A549 (cell line): ENCODE data around the gene KIFBP. TPM values are rescaled to one million over a fixed set of nuclear protein-coding genes. Genes with fewer than 3 reads are reported as not detected.

Experiments
- ATAC-seq, 2 experiments: fragments of 200-7000 bp in 1 of 2; fragments of >200 bp in 1 of 2; cut with Nextera tagmentation in 1 of 2; cut with Tn5 transposase in 1 of 2; 3 replicates each; pipeline versions ENCODE4 v1.8.0 to v1.9.1; 2018 to 2020; ENCODE audit warnings: mild to moderate bottlenecking in 1 of 2, moderate library complexity in 1 of 2
- CTCF ChIA-PET: fragments of 300-600 bp; sonication (Branson Sonifier 250); formaldehyde crosslinking; extraction: SDS; loops from one replicate; lab custom pipeline; 2021; ENCODE audit warnings: antibody characterized with exemption, inconsistent platforms; lab: Yijun Ruan, JAX
- POLR2A ChIA-PET: fragments of 350-600 bp; formaldehyde crosslinking; extraction: SDS; loops from one replicate; lab custom pipeline; 2021; ENCODE audit warnings: antibody characterized with exemption, inconsistent platforms; lab: Yijun Ruan, JAX
- DNase-seq, 2 experiments: peaks; one replicate each; pipeline versions ENCODE4 v3.0.0 to v3.0.0-alpha.2; 2011 to 2016; ENCODE audit warnings: low read depth in 1 of 2, low spot score in 1 of 2
- FAIRE-seq: peaks from 2 replicates; lab custom pipeline; 2011; peaks lifted over from hg19 to GRCh38; lab: Jason Lieb, UNC
- H3K27ac ChIP-seq, 2 experiments: fragments of >200 bp; sonication (Bioruptor Twin); formaldehyde crosslinking; 3 replicates each; pipeline ENCODE4 v1.5.1; 2016 to 2017
- H3K4me1 ChIP-seq: fragments of >200 bp; sonication (Bioruptor Twin); formaldehyde crosslinking; 3 replicates; pipeline ENCODE4 v1.6.1; 2016
- H3K4me2 ChIP-seq: fragments of >200 bp; sonication (Bioruptor Twin); formaldehyde crosslinking; 3 replicates; pipeline ENCODE4 v1.6.1; 2016
- H3K4me3 ChIP-seq: fragments of >200 bp; sonication (Bioruptor Twin); formaldehyde crosslinking; 3 replicates; pipeline ENCODE4 v1.5.1; 2016
- H3K9me3 ChIP-seq: fragments of >200 bp; sonication (Bioruptor Twin); formaldehyde crosslinking; 3 replicates; pipeline ENCODE4 v1.6.1; 2016
- BCL3 ChIP-seq: fragments of >200 bp; sonication (Bioruptor Twin); formaldehyde crosslinking; IDR thresholded peaks from 3 replicates; pipeline ENCODE4 v1.6.1; 2016
- CBX2 ChIP-seq: fragments of 200-600 bp; sonication (generic); IDR thresholded peaks from 2 replicates; pipeline ENCODE4 v1.6.1; 2016; ENCODE audit warnings: low read depth, mild to moderate bottlenecking, borderline replicate concordance
- CTCF ChIP-seq: fragments of >200 bp; sonication (Bioruptor Twin); formaldehyde crosslinking; IDR thresholded peaks from 3 replicates; pipeline ENCODE4 v1.5.1; 2016
- EP300 ChIP-seq, 2 experiments: fragments of >200 bp; sonication (Bioruptor Twin); formaldehyde crosslinking; IDR thresholded peaks; 2 replicates in 1 of 2; 3 replicates in 1 of 2; pipeline ENCODE4 v1.6.1; 2016 to 2017
- FOSL2 ChIP-seq, 2 experiments: fragments of 450-650 bp in 1 of 2; fragments of >200 bp in 1 of 2; sonication (Bioruptor Twin) in 1 of 2; formaldehyde crosslinking; IDR thresholded peaks; 2 replicates each; pipeline versions ENCODE4 v1.5.0 to v1.6.1; 2016 to 2020; ENCODE audit warnings: mild to moderate bottlenecking in 1 of 2, moderate library complexity in 1 of 2
- HEYL ChIP-seq: fragments of 250-450 bp; sonication (Bioruptor Pico); IDR thresholded peaks from 2 replicates; pipeline ENCODE4 v1.8.0; 2021; ENCODE audit warnings: mild to moderate bottlenecking, moderate library complexity
- HMGXB4 ChIP-seq: fragments of 250-450 bp; sonication (Bioruptor Pico); IDR thresholded peaks from 2 replicates; pipeline ENCODE4 v1.5.0; 2021; ENCODE audit warnings: mild to moderate bottlenecking, moderate library complexity, borderline replicate concordance
- HOXB13 ChIP-seq: fragments of 250-450 bp; sonication (Bioruptor Pico); IDR thresholded peaks from 2 replicates; pipeline ENCODE4 v1.5.0; 2020; ENCODE audit warnings: low read depth, mild to moderate bottlenecking, moderate library complexity
- HOXB5 ChIP-seq: fragments of 250-450 bp; sonication (Bioruptor Pico); IDR thresholded peaks from 2 replicates; pipeline ENCODE4 v1.5.0; 2020; ENCODE audit warnings: mild to moderate bottlenecking, moderate library complexity
- JUN ChIP-seq, 2 experiments: fragments of >200 bp; sonication (Bioruptor Twin); formaldehyde crosslinking; IDR thresholded peaks; 2 replicates in 1 of 2; 3 replicates in 1 of 2; pipeline ENCODE4 v1.6.1; 2016 to 2017
- MAFK ChIP-seq: fragments of 450-650 bp; IDR thresholded peaks from 2 replicates; pipeline ENCODE4 v1.6.1; 2014; ENCODE audit not compliant: partially characterized antibody
- MAZ ChIP-seq: fragments of 150-350 bp; IDR thresholded peaks from 2 replicates; pipeline ENCODE4 v1.6.1; 2014; ENCODE audit warnings: antibody characterized with exemption, low read depth, low read length, borderline replicate concordance
- NFE2L2 ChIP-seq: fragments of 150-350 bp; conservative IDR thresholded peaks from 2 replicates; pipeline ENCODE4 v1.6.1; 2014; ENCODE audit warnings: low read length
- NPAS2 ChIP-seq: fragments of 250-450 bp; sonication (Bioruptor Pico); IDR thresholded peaks from 2 replicates; pipeline ENCODE4 v1.8.0; 2022; ENCODE audit warnings: mild to moderate bottlenecking, moderate library complexity, borderline replicate concordance
- NR3C1 ChIP-seq: fragments of >200 bp; sonication (Bioruptor Twin); formaldehyde crosslinking; IDR thresholded peaks from 3 replicates; pipeline ENCODE4 v1.6.1; 2017
- PHF8 ChIP-seq: fragments of 200-600 bp; sonication (generic); IDR thresholded peaks from 2 replicates; pipeline ENCODE4 v1.6.1; 2016; ENCODE audit warnings: low read depth, mild to moderate bottlenecking, antibody characterized with exemption, moderate library complexity, borderline replicate concordance
- POLR2A ChIP-seq: IDR thresholded peaks from 2 replicates; pipeline ENCODE4 v1.6.1; 2012; ENCODE audit warnings: mild to moderate bottlenecking, low read length
- POLR2AphosphoS2 ChIP-seq: conservative IDR thresholded peaks from 2 replicates; pipeline ENCODE4 v1.6.1; 2012; ENCODE audit warnings: low read length, improper control_type of control experiment, inconsistent platforms
- RAD21 ChIP-seq, 2 experiments: fragments of >200 bp in 1 of 2; sonication (Bioruptor Twin) in 1 of 2; formaldehyde crosslinking in 1 of 2; IDR thresholded peaks in 1 of 2; conservative IDR thresholded peaks in 1 of 2; 2 replicates in 1 of 2; 3 replicates in 1 of 2; pipeline ENCODE4 v1.6.1; 2012 to 2018; ENCODE audit warnings: inconsistent platforms in 1 of 2
- RARB ChIP-seq: fragments of 250-450 bp; sonication (Bioruptor Pico); IDR thresholded peaks from 2 replicates; pipeline ENCODE4 v1.8.0; 2021; ENCODE audit warnings: mild to moderate bottlenecking, moderate library complexity
- RNF2 ChIP-seq: fragments of 200-600 bp; sonication (generic); IDR thresholded peaks from 2 replicates; pipeline ENCODE4 v1.6.1; 2016; ENCODE audit warnings: low read depth, mild to moderate bottlenecking, antibody characterized with exemption, moderate library complexity, borderline replicate concordance
- SREBF2 ChIP-seq: fragments of 450-650 bp; IDR thresholded peaks from 2 replicates; pipeline ENCODE4 v1.6.1; 2014; ENCODE audit warnings: mild to moderate bottlenecking, moderate library complexity
- ZNF302 ChIP-seq: fragments of 250-450 bp; sonication (Bioruptor Pico); IDR thresholded peaks from 2 replicates; pipeline ENCODE4 v1.9.0; 2021; ENCODE audit warnings: inconsistent platforms, mild to moderate bottlenecking, moderate library complexity
- WGBS: methylation state at CpG from one replicate; pipeline ENCODE4 v1.1.6; 2017; ENCODE audit errors: missing lambda C conversion rate; 5-methylcytosine and 5-hydroxymethylcytosine counted together
- polyA plus RNA-seq, 4 experiments: library from polyadenylated mRNA; depleted of rRNA in 3 of 4; stranded (reverse); fragments of >200 nt; fragmentation: RNase III in 1 of 4; extraction: RNeasy Plus Mini Kit Qiagen cat#74134 plus additional on column Dnase treatment in 1 of 4; gene quantifications; 2 replicates in 3 of 4; 3 replicates in 1 of 4; pipeline ENCODE4 v1.2.3, GENCODE V29; 2011 to 2017

Gene KIFBP
- polyA plus RNA-seq, 2 of the 4 experiments (the other 2 are of a cell fraction): 36.1 to 53.8 TPM

GRCh38 chr10:68981074-68981473, 7.5 kb upstream of the KIFBP start:
- TF ChIP-seq CTCF: peak; percentile 22; the same call in 1 of the 3 replicates
- no peak for TF ChIP-seq POLR2AphosphoS2
- peak; percentile 82 to 83 for ATAC-seq
- DNase-seq: peak; percentile 33 to 35
- Histone ChIP-seq H3K27ac (no peak overlapping the region), H3K4me1 (no peaks in the 10 kb centered on the region), H3K9me3 (no peaks in the 10 kb centered on the region), H3K4me2 (no peak overlapping the region), H3K4me3 (no peak overlapping the region)
- CTCF ChIA-PET: interaction anchor here (1.1 to 4.2 kb wide), 3 partner anchors 8 to 125 kb away, joined by 4 to 26 read pairs (median 10); no protein-coding TSS in a partner anchor
- no peak for FAIRE-seq
- 95% methylated on average over 1 of the region's 1 CpG for WGBS
- POLR2A ChIA-PET: interaction anchor here (1.1 kb wide), 1 partner anchor 25 kb away, joined by 7 read pairs; the partner anchor contains the start of gene DDX21

DNA sequence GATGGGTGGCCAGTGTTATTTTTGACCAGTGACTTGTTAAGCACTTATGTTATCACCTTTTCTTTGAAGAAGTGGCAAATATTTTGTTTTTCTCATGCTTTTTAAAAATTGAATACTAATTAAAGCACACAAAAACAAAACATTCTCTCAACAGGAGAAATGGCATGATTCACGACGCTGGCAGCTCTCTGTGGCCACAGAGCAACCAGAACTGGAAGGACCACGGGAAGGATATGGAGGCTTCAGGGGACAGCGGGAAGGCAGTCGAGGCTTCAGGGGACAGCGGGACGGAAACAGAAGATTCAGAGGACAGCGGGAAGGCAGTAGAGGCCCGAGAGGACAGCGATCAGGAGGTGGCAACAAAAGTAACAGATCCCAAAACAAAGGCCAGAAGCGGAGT, 6.2 kb upstream of the KIFBP start:
- Histone ChIP-seq H3K4me1 (no peaks in the 10 kb centered on the region; the same call in 2 of the 3 replicates), H3K9me3 (no peaks in the 10 kb centered on the region), H3K27ac (no peak overlapping the region)
- no peak for ATAC-seq
- 93% methylated on average over 11 of the region's 11 CpGs for WGBS
- DNase-seq: no peak
- no peak for FAIRE-seq
- TF ChIP-seq CTCF (no peak), PHF8 (no peak), HOXB13 (CRISPR knock-in tag) (no peak), HMGXB4 (CRISPR knock-in tag) (no peak), FOSL2 (IDR thresholded peaks at IDR 0.05) (no peak), FOSL2 (CRISPR knock-in tag; IDR thresholded peaks at IDR 0.05) (no peak), NFE2L2 (no peak), CBX2 (no peak), SREBF2 (no peak), MAZ (no peak)
- TF ChIP-seq, all 56 proteins: peak for 0
- CTCF ChIA-PET: interaction anchor here (1.2 to 4.2 kb wide), 3 partner anchors 9 to 112 kb away, joined by 4 to 26 read pairs (median 10); no protein-coding TSS in a partner anchor
- Histone ChIP-seq H3K4me3 (no peak overlapping the region), H3K4me2 (no peak overlapping the region)
- POLR2A ChIA-PET: no interaction called here

DNA sequence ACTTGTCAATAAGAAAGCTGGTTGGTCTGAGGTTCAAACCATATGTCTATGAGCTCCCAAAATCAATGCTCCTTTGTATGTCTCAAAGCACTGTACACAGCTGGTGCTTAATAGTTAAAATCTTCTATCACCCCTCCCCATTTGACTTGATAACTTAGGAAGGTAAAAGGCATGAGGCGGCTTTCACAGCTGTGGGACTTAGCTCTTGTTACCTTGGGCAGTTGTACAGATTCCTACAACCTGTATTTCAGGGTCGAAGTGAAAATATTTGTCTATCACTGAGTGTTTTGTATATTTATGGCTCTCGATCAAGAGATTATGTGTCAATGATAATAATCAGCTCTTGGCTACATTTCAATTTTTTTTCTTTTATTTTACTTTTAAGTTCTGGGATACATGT, 992 bp upstream of the KIFBP start:
- TF ChIP-seq NFE2L2: no peak
- TF ChIP-seq EP300 (IDR thresholded peaks at IDR 0.05): no peak
- TF ChIP-seq JUN (IDR thresholded peaks at IDR 0.05): no peak
- no peak for TF ChIP-seq BCL3
- no peak for TF ChIP-seq MAFK
- TF ChIP-seq NPAS2 (CRISPR knock-in tag): no peak
- TF ChIP-seq RARB (CRISPR knock-in tag): no peak
- no peak for TF ChIP-seq ZNF302
- TF ChIP-seq PHF8: no peak
- TF ChIP-seq NR3C1: no peak
- no peak for TF ChIP-seq HMGXB4 (CRISPR knock-in tag)
- no peak for TF ChIP-seq HOXB5 (CRISPR knock-in tag)
- no peak for TF ChIP-seq POLR2A
- TF ChIP-seq HEYL (CRISPR knock-in tag): no peak
- no peak for TF ChIP-seq RNF2
- TF ChIP-seq RAD21 (conservative IDR thresholded peaks at IDR 0.05 in 1 of 2, IDR thresholded peaks at IDR 0.05 in 1 of 2): no peak
- ChIA-PET CTCF (interaction anchor here (0.9 to 2.0 kb wide), 5 partner anchors 17 to 106 kb away, joined by 3 to 10 read pairs (median 5); partner anchors contain the start of gene DDX21), POLR2A (interaction anchor here (0.8 kb wide), 1 partner anchor 12 kb away, joined by 3 read pairs; no protein-coding TSS in a partner anchor)
- Histone ChIP-seq H3K4me2 (peak overlapping the region; percentile 76; the same call in 1 of the 3 replicates), H3K9me3 (no peaks in the 10 kb centered on the region), H3K4me3 (no peak overlapping the region), H3K27ac (no peak overlapping the region), H3K4me1 (peaks cover 25% of the 10 kb centered on the region; the same call in 2 of the 3 replicates)
- 66% methylated on average over 3 of the region's 3 CpGs for WGBS
- FAIRE-seq: no peak
- ATAC-seq: no peak
- DNase-seq: no peak
